Measurements from ENCODE around the gene LIMA1.
"Not testable (repeated sequence)": the region's sequence is repeated elsewhere in the genome, so short reads cannot be mapped to it uniquely, and the experiment has no call there.

LIMA1 gene

GRCh38 chr12:50283229-50283923, at the start of gene LIMA1:
LIMA1 (minus strand) TSS chr12:50283520; CDS start chr12:50248751, 34,769 bp downstream.
- H3K9me3 ChIP-seq (ENCODE audit: low read depth, low read length), result no peaks in the 10 kb centered on the region
- no peaks in the 10 kb centered on the region for H3K36me3 ChIP-seq (ENCODE audit: insufficient read depth, low read length)
- peak within 1 kb of the TSS; percentile 88 for H3K27ac ChIP-seq
- H3K4me3 ChIP-seq, result peak within 1 kb of the TSS; percentile 98
- H3K9ac ChIP-seq (ENCODE audit: insufficient read length), result peak within 1 kb of the TSS; percentile 95
- no peak for TF ChIP-seq FOXP2 (optimal IDR thresholded peaks at IDR 0.05; ENCODE audit: control extremely low read depth, extremely low read length, insufficient read depth)
- TF ChIP-seq POLR2AphosphoS5 (IDR thresholded peaks at IDR 0.05; ENCODE audit: borderline replicate concordance, low read depth, low read length), result peak; percentile 98
- TF ChIP-seq EZH2 (IDR thresholded peaks at IDR 0.05), result no peak
- DNase-seq (ENCODE audit: low read depth, low spot score), result no peak

DNA sequence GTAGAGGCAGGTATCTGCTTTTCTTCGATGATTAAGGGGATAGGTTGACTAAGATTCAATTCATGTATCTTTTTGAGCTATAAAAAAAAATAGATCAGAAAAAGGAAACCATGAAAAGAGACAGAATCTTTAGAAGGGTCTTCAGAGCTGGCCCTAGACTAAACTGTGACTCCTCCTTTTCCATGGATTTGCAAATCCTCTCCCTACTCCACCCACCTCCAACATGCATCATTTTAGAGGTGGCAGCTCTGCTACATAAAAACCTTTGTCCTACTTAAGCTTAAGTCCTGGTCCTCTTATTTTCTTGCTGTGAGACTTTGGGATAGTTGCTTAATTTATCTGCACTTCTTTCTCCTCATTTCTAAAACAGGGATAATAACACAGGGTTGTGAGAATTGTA, 48.4 kb upstream of the LIMA1 start:
- Histone ChIP-seq H3K36me3 (ENCODE audit: insufficient read depth, low read length) (no peaks in the 10 kb centered on the region), H3K4me3 (no peak overlapping the region), H3K27ac (no peak overlapping the region), H3K9ac (ENCODE audit: insufficient read length) (no peak overlapping the region), H3K9me3 (ENCODE audit: low read depth, low read length) (no peaks in the 10 kb centered on the region)
- DNase-seq (ENCODE audit: low read depth, low spot score), result no peak
- no peak for TF ChIP-seq POLR2AphosphoS5 (IDR thresholded peaks at IDR 0.05; ENCODE audit: borderline replicate concordance, low read depth, low read length)
- TF ChIP-seq EZH2 (IDR thresholded peaks at IDR 0.05), result no peak
- TF ChIP-seq FOXP2 (optimal IDR thresholded peaks at IDR 0.05; ENCODE audit: control extremely low read depth, extremely low read length, insufficient read depth), result no peak

GRCh38 chr12:50328664-50329063, 45.3 kb upstream of the LIMA1 start:
- H3K9me3 ChIP-seq (ENCODE audit: low read depth, low read length); H3K9ac ChIP-seq (ENCODE audit: insufficient read length); H3K36me3 ChIP-seq (ENCODE audit: insufficient read depth, low read length); H3K27ac ChIP-seq; DNase-seq (ENCODE audit: low read depth, low spot score); H3K4me3 ChIP-seq: not testable (repeated sequence)

- no peaks in the 10 kb centered on the region for H3K9me3 ChIP-seq (ENCODE audit: low read depth, low read length)
- no peak for TF ChIP-seq FOXP2 (optimal IDR thresholded peaks at IDR 0.05; ENCODE audit: control extremely low read depth, extremely low read length, insufficient read depth)
- TF ChIP-seq EZH2 (IDR thresholded peaks at IDR 0.05), result no peak
- TF ChIP-seq POLR2AphosphoS5 (IDR thresholded peaks at IDR 0.05; ENCODE audit: borderline replicate concordance, low read depth, low read length), result no peak
- DNase-seq (ENCODE audit: low read depth, low spot score), result no peak
- H3K27ac ChIP-seq, result no peak overlapping the region
- no peak overlapping the region for H3K9ac ChIP-seq (ENCODE audit: insufficient read length)
- no peaks in the 10 kb centered on the region for H3K36me3 ChIP-seq (ENCODE audit: insufficient read depth, low read length)
- no peak overlapping the region for H3K4me3 ChIP-seq
Observed at GRCh38 chr12:50326590-50327284, 43.4 kb upstream of the LIMA1 start.

GRCh38 chr12:50325890-50326391, 42.6 kb upstream of the LIMA1 start:
- no peaks in the 10 kb centered on the region for H3K36me3 ChIP-seq (ENCODE audit: insufficient read depth, low read length)
- no peak overlapping the region for H3K9ac ChIP-seq (ENCODE audit: insufficient read length)
- H3K9me3 ChIP-seq (ENCODE audit: low read depth, low read length), result no peaks in the 10 kb centered on the region
- no peak overlapping the region for H3K27ac ChIP-seq
- H3K4me3 ChIP-seq, result no peak overlapping the region
- TF ChIP-seq POLR2AphosphoS5 (IDR thresholded peaks at IDR 0.05; ENCODE audit: borderline replicate concordance, low read depth, low read length) (no peak), EZH2 (IDR thresholded peaks at IDR 0.05) (no peak), FOXP2 (optimal IDR thresholded peaks at IDR 0.05; ENCODE audit: control extremely low read depth, extremely low read length, insufficient read depth) (no peak)
- no peak for DNase-seq (ENCODE audit: low read depth, low spot score)

DNA sequence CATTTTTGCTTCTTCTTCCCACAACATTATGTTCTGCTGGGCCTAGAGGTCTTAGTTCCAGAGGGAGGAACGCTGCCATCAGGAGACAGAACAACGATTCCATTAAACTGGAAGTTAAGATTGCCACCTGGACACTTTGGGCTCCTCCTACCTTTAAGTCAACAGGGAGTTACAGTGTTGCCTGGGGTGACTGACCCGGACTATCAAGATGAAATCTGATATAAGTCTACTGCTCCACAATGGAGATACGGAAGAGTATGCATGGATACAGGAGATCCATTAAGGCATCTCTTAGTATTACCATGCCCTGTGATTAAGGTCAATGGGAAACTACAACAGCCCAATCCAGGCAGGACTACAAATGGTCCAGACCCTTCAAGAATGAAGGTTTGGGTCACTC, 41.5 kb upstream of the LIMA1 start:
- not testable (repeated sequence) for H3K9ac ChIP-seq (ENCODE audit: insufficient read length); H3K27ac ChIP-seq; DNase-seq (ENCODE audit: low read depth, low spot score); H3K36me3 ChIP-seq (ENCODE audit: insufficient read depth, low read length); H3K9me3 ChIP-seq (ENCODE audit: low read depth, low read length); H3K4me3 ChIP-seq

- not testable (repeated sequence) for H3K9ac ChIP-seq (ENCODE audit: insufficient read length); H3K4me3 ChIP-seq
Observed at GRCh38 chr12:50324077-50324476, 40.8 kb upstream of the LIMA1 start.

GRCh38 chr12:50322206-50322605, 38.9 kb upstream of the LIMA1 start:
- Histone ChIP-seq H3K9me3 (ENCODE audit: low read depth, low read length) (no peaks in the 10 kb centered on the region), H3K27ac (no peak overlapping the region), H3K36me3 (ENCODE audit: insufficient read depth, low read length) (no peaks in the 10 kb centered on the region), H3K9ac (ENCODE audit: insufficient read length) (no peak overlapping the region), H3K4me3 (no peak overlapping the region)
- DNase-seq (ENCODE audit: low read depth, low spot score), result no peak
- TF ChIP-seq EZH2 (IDR thresholded peaks at IDR 0.05) (no peak), POLR2AphosphoS5 (IDR thresholded peaks at IDR 0.05; ENCODE audit: borderline replicate concordance, low read depth, low read length) (no peak), FOXP2 (optimal IDR thresholded peaks at IDR 0.05; ENCODE audit: control extremely low read depth, extremely low read length, insufficient read depth) (no peak)

More at GRCh38 chr12:50324077-50324476, 40.8 kb upstream of the LIMA1 start:
- H3K27ac ChIP-seq; H3K9me3 ChIP-seq (ENCODE audit: low read depth, low read length); DNase-seq (ENCODE audit: low read depth, low spot score); H3K36me3 ChIP-seq (ENCODE audit: insufficient read depth, low read length): not testable (repeated sequence)

DNA sequence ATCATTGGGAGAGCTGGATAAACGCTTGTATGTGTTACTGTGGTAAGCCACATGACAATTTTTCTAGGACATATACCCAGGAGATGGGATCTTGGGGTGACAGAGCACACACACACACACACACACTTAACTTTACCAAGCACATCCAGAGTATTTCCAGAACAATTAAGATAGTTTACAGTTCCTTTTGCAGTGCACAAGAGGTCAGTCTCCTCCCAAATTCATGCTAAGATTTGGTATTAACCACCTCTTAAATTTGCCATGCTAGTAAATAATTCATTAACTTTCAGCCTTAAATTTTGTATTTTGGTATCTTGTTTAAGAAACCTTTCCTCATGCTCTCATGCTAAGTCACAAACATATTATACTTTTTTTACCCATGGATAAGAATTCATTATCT, 33.9 kb upstream of the LIMA1 start:
- Histone ChIP-seq H3K9me3 (ENCODE audit: low read depth, low read length) (no peaks in the 10 kb centered on the region), H3K36me3 (ENCODE audit: insufficient read depth, low read length) (no peaks in the 10 kb centered on the region), H3K9ac (ENCODE audit: insufficient read length) (no peak overlapping the region), H3K27ac (no peak overlapping the region), H3K4me3 (no peak overlapping the region)
- no peak for DNase-seq (ENCODE audit: low read depth, low spot score)
- TF ChIP-seq EZH2 (IDR thresholded peaks at IDR 0.05) (no peak), POLR2AphosphoS5 (IDR thresholded peaks at IDR 0.05; ENCODE audit: borderline replicate concordance, low read depth, low read length) (no peak)

Measured in SK-N-MC (cell line).